G401 (cell line): ENCODE results near the gene MACIR. TPM values are rescaled to one million over a fixed set of nuclear protein-coding genes. Genes with fewer than 3 reads are reported as not detected.

Experiments
- total RNA-seq: library from RNA; depleted of rRNA; stranded (reverse); fragments of >200 nt; shearing (Covaris generic); gene quantifications from 2 replicates; pipeline ENCODE4 v1.2.3, GENCODE V29; 2014; rRNA removed

MACIR gene
- total RNA-seq, 1 experiment from 2014 or later: 10.4 TPM

Other genes with a start within 250 kb of the MACIR start
- 3.6 and 4.3 TPM in 2 replicates for gene GIN1, start 138.6 kb upstream of the MACIR start, total RNA-seq
- 39.9 and 65.7 TPM in 2 replicates for gene PPIP5K2, start 138.5 kb upstream of the MACIR start, total RNA-seq